HG03521 (cell line): ENCODE measurements around the gene LAPTM5.

ENCODE experiments used
- ATAC-seq: cut with Tn5 transposase; IDR thresholded peaks from one replicate; pipeline ENCODE4 v1.9.1; 2021; ENCODE audit warnings: mild to moderate bottlenecking, moderate library complexity; ENCODE audit not compliant: unreplicated experiment

LAPTM5 gene

GRCh38 chr1:30756545-30757351, 826 bp downstream of the LAPTM5 start:
- ATAC-seq = no peak

- ATAC-seq = no peak
Measured at GRCh38 chr1:30756206-30756544, 1.4 kb downstream of the LAPTM5 start.

GRCh38 chr1:30755746-30756145, 1.8 kb downstream of the LAPTM5 start:
- ATAC-seq = no peak

DNA sequence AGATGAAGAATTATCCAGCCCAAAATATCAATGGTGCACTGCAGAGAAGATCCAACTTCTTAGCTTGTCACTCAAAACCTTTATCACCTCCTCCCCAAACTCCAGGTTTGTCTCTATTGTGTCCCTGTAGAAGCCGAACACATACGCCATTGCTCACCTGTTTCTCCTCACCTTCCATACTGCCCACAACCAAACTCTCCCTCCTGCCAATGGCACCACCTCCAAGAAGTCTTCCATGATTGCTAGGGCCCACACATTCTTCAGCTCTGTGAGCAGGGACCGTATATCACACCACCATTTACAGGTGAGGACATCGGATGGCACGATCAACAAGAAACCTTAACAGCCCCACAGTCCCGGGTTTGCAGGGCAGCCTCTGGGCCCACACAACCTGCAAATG, 2.2 kb downstream of the LAPTM5 start:
- no peak for ATAC-seq

GRCh38 chr1:30754684-30755171, 2.8 kb downstream of the LAPTM5 start:
- peak; percentile 40 for ATAC-seq

DNA sequence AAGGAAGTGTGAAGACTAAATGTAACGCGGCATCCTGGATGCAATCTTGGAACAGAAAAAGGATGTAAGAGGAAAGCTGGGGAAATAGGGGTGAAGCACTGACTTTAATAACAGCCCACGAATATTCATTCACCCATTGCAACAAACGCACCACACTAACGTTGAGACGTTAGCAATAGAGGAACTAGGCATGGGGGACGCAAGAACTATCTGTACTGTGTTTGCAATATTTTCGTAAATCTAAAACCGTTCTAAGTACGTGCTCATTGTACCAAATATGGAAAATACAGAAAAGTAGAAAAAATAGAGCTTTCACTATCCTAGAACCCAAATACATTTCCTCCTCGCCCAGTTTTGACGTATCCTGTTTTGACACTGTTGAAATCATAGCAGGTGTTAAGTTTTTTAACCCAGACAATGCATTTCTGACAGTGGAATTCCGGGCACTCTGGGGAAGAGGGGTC, 3.9 kb downstream of the LAPTM5 start:
- ATAC-seq = no peak

DNA sequence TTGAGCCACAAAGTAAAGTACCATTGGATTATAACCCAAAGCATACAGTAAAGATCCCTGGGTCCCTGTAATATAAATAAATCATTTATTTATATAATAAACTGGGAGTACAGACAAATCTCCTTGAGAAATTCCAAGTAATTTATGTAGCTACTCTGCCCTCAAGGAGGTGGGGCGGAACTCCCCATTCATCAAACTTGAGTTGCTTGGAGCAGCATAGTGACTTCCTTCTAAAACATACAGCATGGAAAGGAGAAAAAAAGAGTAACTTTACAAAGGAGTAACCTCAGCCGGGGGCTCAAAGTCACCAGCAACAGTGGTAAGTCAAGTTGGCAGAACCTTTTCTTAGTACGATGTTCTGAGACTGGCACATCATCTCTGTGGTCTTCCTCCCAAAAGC, 4.5 kb downstream of the LAPTM5 start:
- ATAC-seq = no peak

DNA sequence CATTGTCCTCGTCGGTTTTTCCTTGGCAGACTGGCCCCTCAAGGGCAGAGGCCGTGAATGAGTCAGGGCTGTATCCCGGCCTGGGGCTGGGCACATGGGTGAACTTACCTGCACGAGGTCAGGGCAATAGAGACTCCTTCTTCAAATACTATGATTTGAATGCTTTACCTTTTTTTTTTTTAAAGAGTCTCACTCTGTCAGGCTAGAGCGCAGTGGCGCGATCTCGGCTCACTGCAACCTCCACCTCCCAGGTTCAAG, 5.0 kb downstream of the LAPTM5 start:
- ATAC-seq = no peak

DNA sequence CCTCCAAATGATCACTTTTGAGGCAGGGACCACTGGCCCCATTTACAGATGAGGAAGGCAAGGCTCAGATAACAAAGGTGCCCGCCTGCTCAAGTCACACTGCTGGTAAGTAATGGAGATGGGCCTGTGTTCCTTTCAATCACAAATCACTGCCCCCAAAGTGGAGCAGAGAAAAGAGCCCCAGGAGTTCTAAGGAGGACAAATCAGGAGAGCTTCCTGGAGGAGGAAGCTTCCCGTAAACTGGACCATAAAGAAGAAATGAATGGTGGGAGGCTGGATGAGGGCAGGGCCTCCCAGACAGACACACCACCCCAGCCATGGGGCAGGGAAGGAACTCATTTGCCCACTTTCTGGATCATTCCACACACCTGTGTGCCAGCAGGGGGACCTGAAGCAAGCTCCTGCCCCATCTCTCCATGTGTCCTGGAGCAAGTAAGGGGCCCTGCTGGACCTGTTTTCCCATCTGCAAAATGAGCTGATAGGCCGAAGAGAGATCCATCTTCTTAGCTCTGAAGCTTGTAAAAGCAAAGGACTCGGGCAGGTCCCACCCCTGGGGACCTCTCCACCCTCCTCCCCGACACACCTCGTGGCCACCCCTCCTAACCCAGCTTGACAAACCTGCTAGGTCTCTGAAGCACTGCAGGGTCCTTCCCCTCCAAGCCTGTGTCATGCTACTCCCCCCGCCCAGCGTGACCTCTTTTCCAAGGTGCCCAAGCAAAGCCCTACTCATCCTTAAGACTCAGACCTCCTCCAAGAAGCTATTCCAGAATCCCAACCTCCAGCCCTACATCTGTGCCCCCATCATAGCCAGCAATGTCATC, 5.5 kb downstream of the LAPTM5 start:
- ATAC-seq = no peak

DNA sequence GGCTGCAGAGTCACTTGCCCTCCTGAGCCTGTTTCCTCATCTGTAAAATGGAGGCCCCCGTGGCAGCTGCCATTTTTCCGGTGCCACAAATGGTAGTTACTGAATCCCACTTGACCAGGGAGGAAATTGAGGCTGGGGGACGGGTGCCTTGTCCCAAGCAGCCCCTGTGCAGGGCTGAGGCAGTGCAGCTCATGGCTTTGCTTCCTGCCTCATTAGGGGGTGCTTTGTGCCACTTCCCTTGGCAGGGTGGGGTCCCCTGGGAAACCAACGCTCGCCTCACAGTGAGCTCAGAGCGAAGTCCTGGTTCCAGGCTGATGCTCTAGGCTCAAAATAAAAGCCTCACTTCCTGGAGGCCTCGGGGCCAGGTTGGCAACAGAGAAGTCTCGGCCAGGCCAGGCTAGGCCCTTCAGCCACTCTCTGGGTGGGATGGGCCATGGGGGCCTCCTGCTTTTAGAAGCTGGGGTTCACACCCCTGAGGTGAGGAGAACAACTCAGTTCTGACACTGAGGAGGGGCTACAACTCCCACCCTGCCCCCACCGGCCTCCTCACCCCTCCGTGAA, 6.8 kb downstream of the LAPTM5 start:
- no peak for ATAC-seq

DNA sequence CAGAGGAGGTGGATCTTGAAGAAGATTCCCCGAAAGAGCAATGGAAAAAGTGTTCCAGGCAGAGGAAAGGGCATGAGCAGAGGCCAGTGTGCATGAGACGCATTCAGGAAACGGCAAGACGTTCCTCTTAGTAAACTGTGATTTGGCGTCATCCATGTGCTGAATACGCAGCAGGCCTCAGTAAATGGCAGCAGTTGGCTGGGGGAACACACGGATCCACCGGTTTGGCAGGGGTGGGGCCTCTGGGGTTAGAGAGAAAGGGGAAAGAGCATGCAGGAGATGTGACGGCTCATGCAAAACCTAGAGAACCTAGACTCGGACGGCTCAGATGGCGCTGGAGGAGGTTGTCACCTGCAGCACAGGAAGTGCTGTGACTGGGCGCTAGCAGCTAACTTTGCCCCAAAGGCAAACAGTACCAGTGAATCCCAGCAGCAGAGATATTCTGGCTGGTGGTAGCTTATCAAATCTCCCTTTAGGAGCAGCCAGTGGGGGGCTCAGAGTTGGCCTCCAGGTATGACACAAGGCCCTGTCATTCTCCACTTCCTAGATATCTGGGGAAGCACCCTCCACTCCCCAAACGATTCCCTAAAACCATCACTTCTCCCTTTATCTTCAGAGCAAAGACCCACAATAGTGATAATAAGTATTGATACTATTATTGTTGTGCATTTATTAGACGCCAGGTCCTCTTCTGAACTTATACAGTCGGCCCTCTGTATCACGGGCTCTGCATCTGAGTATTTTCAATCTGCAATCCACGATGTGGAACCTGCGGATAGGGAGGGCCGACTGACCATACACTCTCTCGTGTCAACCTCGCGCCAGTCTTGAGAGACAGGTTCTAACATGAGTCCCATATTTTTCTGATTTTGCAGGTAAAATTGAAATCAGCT, 7.6 kb downstream of the LAPTM5 start:
- no peak for ATAC-seq

DNA sequence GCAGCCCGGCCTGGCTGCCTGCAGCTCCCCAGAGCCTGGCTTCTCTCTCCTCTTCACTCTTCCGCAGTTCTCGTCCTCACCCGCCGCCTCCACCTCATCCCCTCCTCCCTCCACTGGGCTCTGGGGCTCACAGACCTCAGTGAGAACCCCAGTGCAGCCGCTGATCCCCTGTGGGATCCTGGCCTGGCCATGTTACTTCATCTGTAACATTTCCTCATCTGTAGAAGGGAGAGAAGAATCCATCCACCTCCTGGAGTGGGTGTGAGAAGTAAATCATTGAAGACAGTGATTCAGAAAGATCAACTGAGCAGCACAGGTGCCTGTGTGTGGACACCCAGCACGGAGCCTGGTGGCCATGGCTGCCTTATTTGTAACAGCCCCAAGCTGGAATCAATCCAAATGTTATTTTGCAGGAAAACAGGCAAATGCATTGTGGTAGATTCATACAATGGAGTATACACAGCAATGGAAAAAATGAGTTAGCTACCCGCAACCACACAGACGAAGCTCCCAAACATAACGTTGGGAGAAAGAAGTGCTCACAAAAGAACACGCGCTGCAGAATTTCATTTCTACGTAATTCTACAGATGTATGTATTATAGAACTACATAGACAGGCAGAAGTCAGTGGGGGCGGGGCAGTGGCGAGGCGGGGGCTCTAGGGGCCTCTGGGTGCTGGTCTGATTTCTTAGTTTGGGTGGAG, 8.7 kb downstream of the LAPTM5 start:
- ATAC-seq = no peak

DNA sequence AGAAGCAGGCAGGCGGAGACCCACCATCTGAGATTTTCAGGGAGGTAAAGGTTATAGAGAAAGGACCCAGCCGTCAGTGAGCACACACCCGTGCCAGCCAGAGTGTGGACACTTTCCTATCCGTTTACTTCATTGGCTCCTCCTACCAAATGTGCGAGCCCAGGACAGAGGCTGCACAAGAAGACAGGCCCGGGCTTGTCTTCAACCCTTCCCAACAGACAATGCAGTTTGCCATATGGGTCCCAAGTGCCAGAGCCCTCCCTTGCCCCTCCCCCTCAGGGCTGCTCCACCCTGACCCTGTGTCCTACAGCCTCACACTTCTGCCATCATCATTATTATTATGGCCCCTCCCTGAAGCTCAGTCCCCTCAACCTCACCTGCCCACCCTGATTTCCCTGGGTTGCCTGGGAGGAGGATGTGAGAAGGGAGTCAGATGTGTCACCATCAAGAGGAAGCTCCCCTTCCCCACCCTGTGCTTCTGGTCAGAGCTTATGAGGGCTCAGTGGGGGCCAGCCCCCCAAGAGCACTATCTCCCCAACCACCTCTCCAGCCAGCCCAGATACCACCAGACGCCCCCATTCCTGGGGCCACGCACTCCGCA, 9.4 kb downstream of the LAPTM5 start:
- no peak for ATAC-seq

DNA sequence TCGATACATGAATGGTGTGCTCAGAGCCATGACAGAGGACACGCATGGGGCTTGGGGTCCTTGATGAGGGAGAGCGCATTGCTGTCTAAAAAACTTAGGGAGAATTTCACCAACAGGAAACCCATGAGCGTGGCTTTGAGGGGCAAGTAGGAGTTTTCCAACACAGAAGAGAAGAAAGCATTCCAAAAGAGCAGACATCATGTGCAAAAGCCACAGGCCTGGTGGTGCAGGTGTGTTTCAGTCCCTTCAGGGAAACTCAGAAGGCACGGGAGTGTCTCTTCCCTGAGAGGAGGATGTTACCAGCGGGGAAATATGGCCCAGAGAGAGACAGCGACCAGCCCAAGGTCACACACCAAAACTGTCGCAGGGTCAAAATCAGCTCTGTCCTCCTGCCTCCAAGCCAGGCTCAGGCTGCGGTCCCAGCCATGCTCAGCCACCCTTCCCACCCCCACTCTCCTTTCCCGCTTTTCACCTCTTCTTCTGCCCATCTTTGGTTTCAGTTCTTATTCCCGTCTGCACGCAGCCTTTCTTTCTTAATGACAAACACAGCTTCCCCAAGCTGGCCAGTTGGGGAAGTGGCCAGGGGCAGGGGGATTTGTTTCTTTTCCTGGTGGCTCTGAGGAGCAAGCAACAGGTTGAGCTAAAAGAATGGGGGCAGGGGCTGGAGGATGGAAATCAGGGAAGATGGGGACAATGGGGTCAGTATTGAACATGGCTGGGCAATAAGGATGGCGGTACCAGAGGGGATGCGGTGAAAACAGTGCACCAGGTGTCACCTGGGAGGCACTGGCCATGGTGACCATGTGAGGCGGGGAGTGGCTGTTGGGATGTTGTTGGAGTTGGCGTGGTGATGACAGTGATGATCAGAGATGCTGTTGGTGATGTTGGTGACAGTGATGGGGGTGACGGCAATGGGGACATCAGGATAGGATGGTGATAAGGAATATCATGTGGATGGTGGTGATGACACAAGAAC, 10.3 kb downstream of the LAPTM5 start:
- ATAC-seq = no peak

- ATAC-seq = no peak
Measured at GRCh38 chr1:30746212-30747032, 11.2 kb downstream of the LAPTM5 start.

DNA sequence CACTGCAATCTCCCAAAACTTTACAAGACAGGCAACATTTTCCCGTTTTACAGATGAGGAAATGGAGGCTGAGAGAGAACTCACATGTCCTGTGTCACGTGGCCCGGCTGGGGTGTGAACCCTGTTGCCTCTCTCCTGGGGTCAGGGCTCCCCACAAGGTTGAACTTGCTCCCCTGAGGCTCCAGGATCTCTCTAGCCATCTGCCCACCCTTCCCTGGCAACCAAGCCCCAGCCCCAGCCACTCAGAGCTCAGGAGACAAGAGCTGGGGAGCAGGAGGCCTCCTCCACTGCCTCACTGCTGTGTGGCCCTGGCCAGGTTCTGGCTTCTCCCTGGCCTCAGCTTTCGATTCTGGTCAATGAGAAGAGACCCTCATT, 11.8 kb downstream of the LAPTM5 start:
- ATAC-seq = no peak

- no peak for ATAC-seq
Measured at GRCh38 chr1:30745156-30745833, 12.3 kb downstream of the LAPTM5 start.
